OCI-LY7 (cell line): ENCODE results near the gene THRA. TPM values are rescaled to one million over a fixed set of nuclear protein-coding genes. Genes with fewer than 3 reads are reported as not detected.

Experiments used
- BruUV-seq: library from RNA; stranded (reverse); fragments of 400-500 nt; replicated peaks from 2 replicates; lab custom pipeline; 2021; lab: Mats Ljungman, UMichigan
- CTCF ChIA-PET: fragments of 300-600 bp; sonication (Branson Sonifier 250); formaldehyde crosslinking; loops from one replicate; lab custom pipeline; 2022; ENCODE audit warnings: antibody characterized with exemption; ENCODE audit not compliant: unreplicated experiment; lab: Charles Lee
- POLR2A ChIA-PET: fragments of 300-600 bp; sonication (Branson Sonifier 250); formaldehyde crosslinking; loops from one replicate; lab custom pipeline; 2022; ENCODE audit warnings: antibody characterized with exemption; lab: Charles Lee
- DNase-seq: peaks from one replicate; pipeline ENCODE4 v3.0.0-alpha.2; 2015; ENCODE audit warnings: low spot score
- H2AFZ ChIP-seq: fragments of 200-600 bp; sonication (generic), shearing (Covaris generic); 2 replicates; pipeline ENCODE4 v1.6.1; 2014; ENCODE audit warnings: mild to moderate bottlenecking, antibody characterized with exemption, low read length, moderate library complexity
- H3K27ac ChIP-seq: fragments of 200-600 bp; sonication (generic); 2 replicates; pipeline ENCODE4 v1.5.1; 2014; ENCODE audit warnings: mixed run types, low read depth, mild to moderate bottlenecking, moderate library complexity, low read length, inconsistent platforms; ENCODE audit not compliant: poor library complexity, severe bottlenecking
- H3K36me3 ChIP-seq: fragments of 200-600 bp; sonication (generic); 2 replicates; pipeline ENCODE4 v1.6.1; 2014; ENCODE audit warnings: mild to moderate bottlenecking, antibody characterized with exemption, low read length, moderate library complexity, mixed read lengths; ENCODE audit not compliant: insufficient read depth
- H3K4me1 ChIP-seq: fragments of 200-600 bp; sonication (generic); 2 replicates; pipeline ENCODE4 v1.5.1; 2014; ENCODE audit warnings: mild to moderate bottlenecking, low read length; ENCODE audit not compliant: insufficient read depth, poor library complexity, severe bottlenecking
- H3K4me2 ChIP-seq: fragments of 200-600 bp; sonication (generic); 2 replicates; pipeline ENCODE4 v1.6.1; 2014; ENCODE audit warnings: mild to moderate bottlenecking, low read length
- H3K4me3 ChIP-seq: fragments of 200-600 bp; sonication (generic); 2 replicates; pipeline ENCODE4 v1.5.1; 2014; ENCODE audit warnings: mild to moderate bottlenecking, low read depth, low read length; ENCODE audit not compliant: poor library complexity, severe bottlenecking
- H3K79me2 ChIP-seq: fragments of 200-600 bp; sonication (generic); 2 replicates; pipeline ENCODE4 v1.6.1; 2016; ENCODE audit warnings: low read depth, mild to moderate bottlenecking, low read length, moderate library complexity, mixed read lengths; ENCODE audit not compliant: insufficient read depth
- H3K9me2 ChIP-seq: fragments of 200-600 bp; sonication (generic); 2 replicates; pipeline ENCODE4 v1.6.1; 2016; ENCODE audit warnings: mild to moderate bottlenecking, low read length, mixed read lengths; ENCODE audit not compliant: insufficient read depth
- H3K9me3 ChIP-seq: fragments of 200-600 bp; sonication (generic); 2 replicates; pipeline ENCODE4 v1.6.1; 2014; ENCODE audit warnings: mild to moderate bottlenecking, mixed run types, low read length, mixed read lengths
- H4K20me1 ChIP-seq: fragments of 200-600 bp; sonication (generic); 2 replicates; pipeline ENCODE4 v1.6.1; 2014; ENCODE audit warnings: mild to moderate bottlenecking, antibody characterized with exemption, low read length, moderate library complexity, mixed read lengths; ENCODE audit not compliant: insufficient read depth
- CTCF ChIP-seq: fragments of 200-600 bp; sonication (generic); conservative IDR thresholded peaks from 2 replicates; pipeline ENCODE4 v1.5.1; 2014; ENCODE audit warnings: mild to moderate bottlenecking, antibody characterized with exemption, low read length, moderate library complexity, mixed read lengths
- EZH2phosphoT487 ChIP-seq: fragments of 200-600 bp; sonication (generic); IDR thresholded peaks from 2 replicates; pipeline ENCODE4 v1.6.1; 2018; ENCODE audit warnings: low read depth, borderline replicate concordance, mild to moderate bottlenecking, mixed run types, antibody characterized with exemption, low read length, moderate library complexity, mixed read lengths
- intact Hi-C: fragments of 100-400 bp; cut with micrococcal nuclease; formaldehyde crosslinking; loops from one replicate; pipeline ENCODE4 v1.10.0; 2022; ENCODE audit not compliant: unreplicated experiment
- total RNA-seq, 2 experiments: library from RNA; depleted of rRNA in 1 of 2; stranded (reverse); fragments of >200 nt in 1 of 2; shearing (Covaris generic) in 1 of 2; gene quantifications; 2 replicates each; pipeline ENCODE4 v1.2.3, GENCODE V29; 2014 to 2022

The THRA gene
- total RNA-seq, 2 experiments from 2014 or later: 3.9 to 9.3 TPM

GRCh38 chr17:40022497-40022896, 40.3 kb upstream of the THRA start:
- Histone ChIP-seq H3K36me3 (peaks cover 60% of the 10 kb centered on the region), H3K9me2 (no peaks in the 10 kb centered on the region), H3K27ac (no peak overlapping the region), H2AFZ (no peak overlapping the region), H3K4me2 (no peak overlapping the region), H3K79me2 (no peaks in the 10 kb centered on the region), H4K20me1 (no peaks in the 10 kb centered on the region), H3K9me3 (no peaks in the 10 kb centered on the region), H3K4me3 (no peak overlapping the region), H3K4me1 (no peaks in the 10 kb centered on the region)
- DNase-seq: no peak
- no TSS peak for BruUV-seq
- no peak for TF ChIP-seq EZH2phosphoT487
- TF ChIP-seq CTCF: no peak
- ChIA-PET CTCF (interaction anchor here (0.6 kb wide), 1 partner anchor 220 kb away, joined by 3 read pairs; no protein-coding TSS in a partner anchor), POLR2A (no interaction called here)
- intact Hi-C loops: no loop called here

GRCh38 chr17:40022961-40023541, 39.7 kb upstream of the THRA start:
- Histone ChIP-seq H3K4me1 (no peaks in the 10 kb centered on the region), H3K36me3 (peaks cover 63% of the 10 kb centered on the region), H3K9me3 (no peaks in the 10 kb centered on the region), H3K27ac (no peak overlapping the region), H3K4me2 (no peak overlapping the region), H2AFZ (no peak overlapping the region), H3K4me3 (no peak overlapping the region), H3K79me2 (no peaks in the 10 kb centered on the region), H3K9me2 (no peaks in the 10 kb centered on the region), H4K20me1 (no peaks in the 10 kb centered on the region)
- no peak for DNase-seq
- BruUV-seq: no TSS peak
- CTCF ChIA-PET: interaction anchor here (0.6 kb wide), 1 partner anchor 220 kb away, joined by 3 read pairs; no protein-coding TSS in a partner anchor
- POLR2A ChIA-PET: no interaction called here
- TF ChIP-seq EZH2phosphoT487 (no peak), CTCF (no peak)
- intact Hi-C loops: no loop called here

- no peaks in the 10 kb centered on the region for H3K9me2 ChIP-seq
- intact Hi-C loops: no loop called here
- H3K4me2 ChIP-seq: no peak overlapping the region
- no peak overlapping the region for H3K27ac ChIP-seq
- no peak for DNase-seq
- H3K36me3 ChIP-seq: peaks cover 65% of the 10 kb centered on the region
- no peak overlapping the region for H2AFZ ChIP-seq
- no peak overlapping the region for H3K4me3 ChIP-seq
- TF ChIP-seq EZH2phosphoT487 (no peak), CTCF (no peak)
- no peaks in the 10 kb centered on the region for H4K20me1 ChIP-seq
- H3K9me3 ChIP-seq: no peaks in the 10 kb centered on the region
- no peaks in the 10 kb centered on the region for H3K4me1 ChIP-seq
- POLR2A ChIA-PET: no interaction called here
- no peaks in the 10 kb centered on the region for H3K79me2 ChIP-seq
- CTCF ChIA-PET: no interaction called here
- BruUV-seq: no TSS peak
Measured at GRCh38 chr17:40023590-40024292, 39.0 kb upstream of the THRA start.
